GM18858 (cell line): Measurements from ENCODE around the gene PDCD7.

ENCODE experiments used
- ATAC-seq: cut with Tn5 transposase; IDR thresholded peaks from one replicate; pipeline ENCODE4 v1.9.1; 2021; ENCODE audit not compliant: unreplicated experiment

Gene PDCD7

GRCh38 chr15:65092911-65093792, 40.5 kb downstream of the PDCD7 start:
- ATAC-seq, result no peak

DNA sequence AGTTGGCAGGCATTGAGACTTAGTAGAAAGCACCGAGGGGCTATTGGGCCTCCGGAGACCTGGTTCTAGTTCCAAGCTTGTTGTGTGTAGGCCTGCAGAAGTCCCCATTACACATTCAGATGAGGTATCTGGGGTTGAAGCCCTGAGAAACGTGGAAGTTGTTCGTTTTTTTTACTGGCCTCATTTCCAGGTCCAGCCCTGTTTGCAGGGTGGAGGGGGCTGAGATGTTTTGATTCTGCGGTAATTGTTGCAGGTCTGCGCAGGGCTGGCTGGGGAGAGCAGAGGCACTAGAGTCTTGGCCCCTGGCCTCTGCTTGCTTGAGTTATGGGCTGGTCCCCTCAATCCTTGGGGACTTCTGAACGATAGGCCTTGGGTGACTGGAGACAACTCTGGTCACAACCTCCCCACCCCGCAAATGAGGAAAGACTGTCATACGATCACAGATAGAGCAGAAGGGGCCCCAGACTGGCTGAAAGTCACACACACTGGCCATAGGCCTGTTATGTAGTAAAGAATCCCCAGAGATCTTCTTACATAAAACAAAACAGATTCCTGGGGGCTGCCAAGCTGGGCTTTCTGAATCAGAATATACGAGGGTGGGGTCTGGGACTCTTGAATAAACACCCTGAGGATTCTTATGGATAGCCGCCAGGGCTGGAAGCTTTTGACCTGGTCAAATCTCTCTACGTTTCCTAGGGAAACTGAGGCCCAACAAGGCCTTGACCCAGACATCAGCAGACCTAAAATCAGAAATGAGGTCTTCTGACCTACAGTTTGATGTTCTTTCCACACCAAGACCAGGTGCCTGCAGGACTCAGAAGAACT, 41.5 kb downstream of the PDCD7 start:
- no peak for ATAC-seq

GRCh38 chr15:65089206-65089824, 44.3 kb downstream of the PDCD7 start:
- no peak for ATAC-seq

- no peak for ATAC-seq
Measured at GRCh38 chr15:65088643-65089021, 45.0 kb downstream of the PDCD7 start.

- no peak for ATAC-seq
Measured at GRCh38 chr15:65087873-65088642, 45.5 kb downstream of the PDCD7 start.

GRCh38 chr15:65087411-65087810, 46.2 kb downstream of the PDCD7 start:
- no peak for ATAC-seq

DNA sequence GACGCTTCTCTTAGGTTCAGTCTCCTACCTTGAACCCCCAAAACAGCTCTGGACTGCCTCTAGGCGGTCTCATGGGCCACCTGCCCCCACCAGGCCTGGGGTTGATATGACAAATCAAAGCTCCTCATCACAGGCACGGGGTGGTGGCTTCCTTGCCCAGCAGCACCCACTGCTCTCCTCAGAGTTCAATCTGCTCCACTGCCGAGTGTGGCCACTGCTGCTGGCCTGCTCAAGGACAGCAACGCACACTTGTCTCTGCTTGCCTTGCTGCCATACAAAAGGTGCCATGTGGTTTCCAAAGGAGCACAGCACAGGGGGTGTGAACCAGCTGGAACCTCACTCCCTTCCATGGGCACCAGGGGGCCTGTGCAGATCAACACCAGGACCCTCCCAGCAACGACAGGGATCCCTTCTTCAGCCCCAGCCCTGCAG, 46.9 kb downstream of the PDCD7 start:
- no peak for ATAC-seq

DNA sequence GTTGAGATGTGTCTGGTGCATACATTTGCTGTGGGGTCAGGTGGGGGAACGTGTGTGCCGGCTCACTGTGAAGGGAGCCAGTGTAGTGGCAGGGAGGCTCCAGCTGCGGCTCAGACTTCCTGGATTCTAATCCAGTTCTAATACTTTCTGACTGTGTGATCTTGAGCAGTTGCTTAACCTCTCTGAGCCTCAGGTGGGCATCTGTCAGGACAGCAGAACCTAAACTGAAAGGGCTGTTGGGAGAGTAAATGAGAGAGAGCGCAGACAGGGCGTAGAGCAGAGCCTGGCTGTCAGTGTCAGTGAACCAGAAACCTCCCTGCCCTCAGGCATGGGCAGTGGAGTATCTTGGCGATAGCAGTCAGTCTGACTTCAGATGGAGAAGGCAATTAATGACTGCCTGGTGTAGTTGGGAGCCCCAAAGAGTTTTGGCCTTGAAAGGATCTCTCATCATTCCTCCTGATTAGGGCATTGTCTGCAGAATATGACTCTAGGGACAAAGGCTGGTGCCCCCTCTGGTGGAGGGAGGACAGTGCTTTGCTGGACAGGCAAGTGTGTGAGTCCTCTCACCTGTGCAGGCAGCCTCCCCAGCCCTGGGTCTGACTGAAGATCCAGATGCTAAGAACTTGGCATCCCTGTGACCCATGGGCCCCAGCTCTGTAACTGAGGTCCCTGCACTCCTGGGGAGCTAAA, 47.5 kb downstream of the PDCD7 start:
- no peak for ATAC-seq

DNA sequence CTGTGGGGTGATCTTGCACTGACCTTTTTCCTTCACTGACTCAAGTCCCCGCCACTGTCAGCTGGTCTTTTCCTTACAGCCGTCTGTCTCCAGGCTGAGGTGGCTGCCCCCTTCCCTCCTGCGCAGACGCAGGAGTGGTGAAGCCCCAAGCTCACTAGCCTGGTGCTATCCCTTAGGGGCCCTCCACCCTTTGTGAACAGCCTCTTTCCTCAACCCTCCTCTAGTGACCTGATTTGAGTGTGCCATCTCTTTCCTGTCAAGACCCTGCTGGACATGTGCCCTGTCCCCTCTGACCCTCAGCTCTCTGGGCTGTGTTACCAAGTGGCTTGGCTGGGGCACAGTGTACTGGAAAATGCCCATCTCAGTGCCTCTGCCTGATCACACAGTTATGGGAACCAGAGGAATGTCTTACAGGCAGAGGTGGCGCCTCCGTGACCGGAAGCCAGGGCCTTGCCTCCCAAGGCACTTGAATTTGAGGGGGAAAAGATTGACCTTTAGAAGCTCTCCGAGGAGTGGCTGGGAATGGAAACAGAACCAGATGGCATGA, 48.3 kb downstream of the PDCD7 start:
- no peak for ATAC-seq

DNA sequence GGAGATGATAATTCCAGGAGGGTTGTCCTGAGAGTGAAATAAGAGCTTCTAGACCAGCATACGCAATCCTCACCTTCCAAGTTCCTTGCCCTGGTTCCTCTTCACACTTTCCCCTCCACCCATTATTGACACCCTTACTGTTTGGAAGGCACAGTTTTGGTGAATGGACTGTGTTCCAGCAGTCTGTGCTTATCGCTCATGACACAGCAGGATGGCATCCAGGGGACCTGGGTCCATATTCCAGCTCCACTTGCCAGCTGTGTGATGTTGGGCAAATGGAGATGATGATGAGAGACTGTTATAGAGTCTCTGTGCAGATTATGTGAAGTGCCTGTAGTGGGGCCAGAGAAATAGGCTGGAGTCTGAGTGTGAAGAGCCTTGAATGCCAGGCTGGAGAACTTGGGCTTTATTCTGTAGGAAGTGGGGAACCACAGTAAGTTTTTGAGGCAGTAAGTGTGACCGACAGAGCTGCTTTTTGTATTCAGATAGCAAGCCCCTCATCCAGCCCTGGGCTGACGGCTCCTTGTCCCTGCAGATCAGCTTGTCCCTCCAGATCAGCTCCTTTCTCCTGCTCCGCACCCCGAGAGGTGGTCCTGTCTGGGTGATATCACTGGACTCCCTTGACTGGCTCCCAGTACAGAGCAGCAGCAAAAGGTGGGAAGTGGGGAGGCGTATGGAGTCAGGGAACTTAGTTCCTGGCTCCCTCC, 49.0 kb downstream of the PDCD7 start:
- ATAC-seq, result no peak

GRCh38 chr15:65083262-65083701, 50.3 kb downstream of the PDCD7 start:
- no peak for ATAC-seq

- no peak for ATAC-seq
Measured at GRCh38 chr15:65082303-65082953, 51.2 kb downstream of the PDCD7 start.

DNA sequence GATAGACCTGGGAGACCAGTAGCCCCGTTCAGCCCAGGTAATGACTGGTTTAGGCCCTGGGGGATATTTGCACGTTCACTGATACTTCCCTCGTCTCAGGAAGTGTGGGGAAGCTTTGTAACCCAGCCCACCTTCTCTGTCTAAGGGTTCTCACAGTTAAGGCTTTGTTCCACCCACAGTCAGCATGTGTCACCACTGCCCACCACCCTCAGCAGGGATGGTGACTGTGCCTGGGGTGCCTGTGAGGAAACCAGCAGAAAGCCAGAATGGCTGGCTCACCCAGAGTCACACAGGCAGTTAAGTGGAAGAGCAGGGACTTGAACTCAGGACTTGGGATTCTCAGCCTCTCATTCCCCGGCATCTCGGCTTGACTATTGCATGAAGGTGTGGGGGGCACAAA, 51.9 kb downstream of the PDCD7 start:
- ATAC-seq, result no peak

DNA sequence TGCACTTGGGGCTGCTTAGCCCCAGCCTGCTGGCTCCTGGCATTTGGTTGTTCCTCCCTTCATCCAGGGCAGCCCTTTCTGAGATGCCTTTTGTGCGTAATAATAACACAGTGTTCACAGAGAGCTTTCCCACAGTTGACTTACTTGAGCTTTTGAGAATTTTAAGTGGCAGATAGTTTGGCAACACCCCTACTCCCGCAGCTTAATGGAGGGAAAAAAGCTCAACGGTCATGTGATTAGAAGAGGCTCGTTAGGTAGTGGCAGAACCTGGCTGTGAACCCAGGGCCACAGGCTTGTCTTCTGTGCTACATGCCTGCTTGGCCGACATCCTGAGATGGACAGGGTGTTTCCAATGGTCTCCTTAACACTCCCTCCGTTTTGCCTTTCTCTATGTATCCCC, 52.3 kb downstream of the PDCD7 start:
- ATAC-seq, result no peak

GRCh38 chr15:65079580-65079979, 54.0 kb downstream of the PDCD7 start:
- no peak for ATAC-seq

- no peak for ATAC-seq
Measured at GRCh38 chr15:65077981-65078352, 55.6 kb downstream of the PDCD7 start.

DNA sequence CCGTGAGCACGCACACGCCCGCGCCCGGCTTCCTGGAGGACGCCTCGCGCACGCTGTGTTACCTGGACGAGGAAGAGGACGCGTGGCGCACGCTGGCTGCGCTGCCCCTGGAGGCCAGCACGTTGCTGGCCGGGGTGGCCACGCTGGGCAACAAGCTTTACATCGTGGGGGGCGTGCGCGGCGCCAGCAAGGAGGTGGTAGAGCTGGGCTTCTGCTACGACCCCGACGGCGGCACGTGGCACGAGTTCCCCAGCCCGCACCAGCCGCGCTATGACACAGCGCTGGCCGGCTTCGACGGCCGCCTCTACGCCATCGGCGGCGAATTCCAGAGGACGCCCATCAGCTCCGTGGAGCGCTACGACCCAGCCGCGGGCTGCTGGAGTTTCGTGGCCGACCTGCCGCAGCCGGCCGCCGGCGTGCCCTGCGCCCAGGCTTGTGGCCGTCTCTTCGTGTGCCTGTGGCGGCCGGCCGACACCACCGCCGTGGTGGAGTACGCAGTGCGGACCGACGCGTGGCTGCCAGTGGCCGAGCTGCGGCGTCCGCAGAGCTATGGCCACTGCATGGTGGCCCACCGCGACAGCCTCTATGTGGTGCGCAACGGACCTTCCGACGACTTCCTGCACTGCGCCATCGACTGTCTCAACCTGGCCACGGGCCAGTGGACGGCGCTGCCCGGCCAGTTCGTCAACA, 56.2 kb downstream of the PDCD7 start:
- ATAC-seq, result no peak
